ENCODE results near the gene EIPR1.
"Not testable (repeated sequence)": the region's sequence is repeated elsewhere in the genome, so short reads cannot be mapped to it uniquely, and the experiment has no call there.

The EIPR1 gene

GRCh38 chr2:3357926-3358325 is 19.7 kb downstream of the EIPR1 start:
- no peak for DNase-seq (ENCODE audit: low read depth in 2 of 2)

- DNase-seq (ENCODE audit: low read depth in 2 of 2), result not testable (repeated sequence)
These were observed 20.2 kb downstream of the EIPR1 start for GRCh38 chr2:3357446-3357845.

DNA sequence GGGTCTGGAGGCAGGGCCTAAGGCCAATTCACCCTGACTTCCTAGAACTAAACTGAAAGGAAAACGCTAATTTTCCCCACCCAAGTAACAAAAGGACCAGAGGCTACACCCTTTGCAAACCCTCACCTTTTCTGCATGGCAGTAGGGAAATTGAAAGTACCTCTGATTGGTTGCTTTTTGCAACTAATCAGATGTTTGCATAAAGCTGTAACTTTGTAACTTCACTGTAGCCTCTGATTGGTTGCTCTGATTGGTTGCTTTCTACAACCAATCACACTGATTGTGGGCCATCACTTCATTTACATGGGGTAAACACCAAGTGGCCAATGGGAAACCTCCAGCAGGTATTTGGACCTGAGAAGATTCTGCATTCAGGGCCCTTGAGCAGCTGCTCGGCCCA is 20.8 kb downstream of the EIPR1 start:
- DNase-seq (ENCODE audit: low read depth in 2 of 2), result no peak

DNA sequence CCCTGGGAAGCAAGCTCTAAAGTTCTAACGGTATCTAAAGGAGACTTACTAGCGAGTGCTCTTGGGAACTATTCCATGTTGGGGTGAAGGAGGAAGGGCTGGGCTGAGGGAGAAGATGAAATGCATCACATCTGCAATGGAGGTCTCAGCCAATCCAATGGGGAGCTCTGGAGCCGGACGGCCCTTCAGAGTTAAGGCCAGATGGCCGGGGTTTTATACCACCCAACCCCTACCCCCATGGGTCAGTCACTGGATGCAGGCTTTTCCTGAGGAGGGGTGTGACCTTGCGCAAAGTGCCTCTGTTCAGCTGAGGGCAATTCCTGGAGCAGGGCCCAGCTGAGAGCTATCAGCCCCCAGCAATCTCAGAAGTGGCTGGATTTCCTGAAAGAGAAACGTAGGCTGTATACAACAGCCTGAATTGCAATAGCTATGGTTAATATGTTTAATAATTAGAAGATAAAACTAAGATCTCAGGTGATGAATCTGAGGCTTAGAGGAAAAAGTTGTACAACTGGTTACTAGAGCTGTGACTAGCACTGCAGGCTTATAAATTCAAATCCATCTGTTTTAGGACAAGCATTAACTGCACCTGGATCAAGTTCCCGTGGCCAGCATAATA is 21.6 kb downstream of the EIPR1 start:
- no peak for DNase-seq (ENCODE audit: low read depth in 2 of 2)

DNA sequence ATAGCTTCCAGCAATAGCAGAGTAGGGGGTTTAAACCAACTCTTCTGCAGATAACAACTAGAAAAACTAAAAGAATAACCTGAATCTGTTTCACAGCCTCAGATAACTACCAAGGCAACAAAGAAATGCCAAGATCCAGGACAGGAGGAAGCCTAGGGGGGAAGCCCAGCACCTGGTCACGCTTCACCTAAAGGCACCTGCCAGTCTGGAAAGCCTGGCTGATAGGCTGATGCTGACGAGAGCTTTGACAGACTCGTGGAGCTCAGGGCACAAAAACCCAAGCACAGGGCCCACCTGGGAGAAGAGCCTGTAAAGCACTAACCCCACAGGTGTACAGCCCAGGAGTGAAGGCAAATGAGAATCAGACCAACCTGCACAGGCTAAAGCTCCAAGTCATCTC is 22.6 kb downstream of the EIPR1 start:
- DNase-seq (ENCODE audit: low read depth in 2 of 2), result no peak

GRCh38 chr2:3349211-3349693 is 28.4 kb downstream of the EIPR1 start:
- no peak for DNase-seq (ENCODE audit: low read depth in 2 of 2)

DNA sequence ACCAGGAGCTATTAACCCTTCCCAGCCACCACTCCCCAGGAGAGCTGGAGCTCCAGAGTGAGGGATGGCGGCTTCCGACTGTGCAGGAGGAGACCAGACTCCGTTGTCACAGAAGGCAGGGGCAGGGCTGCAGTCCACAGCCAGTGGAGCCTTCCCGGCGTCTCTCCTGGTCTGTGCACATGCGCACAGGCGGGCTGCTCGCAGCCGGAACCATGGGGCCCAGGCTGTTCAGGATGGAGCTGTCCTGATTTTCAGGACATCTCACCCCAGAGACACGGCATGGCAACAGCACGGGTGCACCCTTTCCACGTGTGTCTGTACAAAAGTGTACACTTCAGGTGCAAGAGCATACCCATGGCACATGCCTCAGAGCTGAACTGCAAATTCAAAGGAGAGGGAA is 28.9 kb downstream of the EIPR1 start:
- no peak for DNase-seq (ENCODE audit: low read depth in 2 of 2)

DNA sequence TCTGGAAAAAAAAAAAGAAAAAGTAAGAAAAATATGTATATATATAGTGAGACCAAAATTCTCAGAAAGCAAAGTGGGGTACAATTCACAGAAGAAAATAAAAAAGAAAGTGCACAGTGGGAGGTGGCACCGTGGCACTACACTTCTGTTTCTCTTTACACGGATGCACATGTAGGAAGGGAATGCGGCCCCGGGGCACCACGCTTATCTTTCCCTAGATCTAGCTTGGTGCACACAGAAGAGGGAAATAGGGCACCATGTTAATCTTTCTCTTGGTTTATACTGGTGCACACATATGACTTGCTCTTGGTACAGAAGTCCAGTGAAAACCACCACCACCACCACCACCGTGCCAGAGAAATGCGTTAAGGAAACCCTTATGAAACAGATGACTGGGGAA is 32.0 kb downstream of the EIPR1 start:
- no peak for DNase-seq (ENCODE audit: low read depth in 2 of 2)

DNA sequence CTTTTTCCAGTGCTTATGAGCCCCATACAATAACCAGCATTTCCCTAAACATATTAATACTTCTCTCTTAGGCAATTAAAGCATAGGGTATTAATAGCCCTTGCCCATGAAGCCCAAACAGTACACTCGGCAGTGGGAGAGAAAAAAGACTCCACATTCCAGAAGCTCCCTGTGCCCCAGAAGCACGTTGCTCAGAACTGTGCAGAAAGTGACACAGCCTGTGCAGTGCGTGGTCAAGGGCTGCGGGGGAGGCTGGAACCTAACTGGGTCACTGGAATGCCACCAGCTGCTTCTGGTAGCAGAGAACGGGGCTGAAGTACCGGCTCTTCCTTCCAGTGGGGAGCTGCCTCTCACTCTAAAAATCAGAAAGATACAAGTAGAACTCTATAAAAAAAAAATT is 32.7 kb downstream of the EIPR1 start:
- no peak for DNase-seq (ENCODE audit: low read depth in 2 of 2)

- no peak for DNase-seq (ENCODE audit: low read depth in 2 of 2)
These were observed 34.6 kb downstream of the EIPR1 start for GRCh38 chr2:3343012-3343411.

GRCh38 chr2:3342324-3342723 is 35.3 kb downstream of the EIPR1 start:
- DNase-seq (ENCODE audit: low read depth in 2 of 2), result no peak

- DNase-seq (ENCODE audit: low read depth in 2 of 2), result no peak
These were observed 36.3 kb downstream of the EIPR1 start for GRCh38 chr2:3341336-3341735.

GRCh38 chr2:3340144-3340543 is 37.5 kb downstream of the EIPR1 start:
- no peak for DNase-seq (ENCODE audit: low read depth in 2 of 2)

DNA sequence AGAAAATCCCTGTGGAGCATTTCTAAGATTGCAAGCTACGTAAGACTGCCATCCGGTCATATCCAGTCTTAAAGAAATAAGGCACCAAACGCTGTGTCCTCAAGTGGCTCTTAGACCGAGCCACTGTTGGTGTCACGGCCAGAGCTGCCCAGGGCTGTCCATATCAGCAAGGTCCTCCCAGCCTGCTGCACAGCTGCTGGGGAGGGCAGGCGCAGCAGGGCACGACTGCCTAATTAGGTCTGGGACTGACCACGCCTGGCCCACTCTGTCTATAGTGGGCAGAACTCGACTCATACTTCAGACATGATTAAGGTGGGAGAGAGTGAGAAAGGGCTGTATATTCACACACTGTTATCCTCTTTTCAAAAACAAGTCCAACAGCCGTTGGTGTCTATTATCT is 39.3 kb downstream of the EIPR1 start:
- no peak for DNase-seq (ENCODE audit: low read depth in 2 of 2)

DNA sequence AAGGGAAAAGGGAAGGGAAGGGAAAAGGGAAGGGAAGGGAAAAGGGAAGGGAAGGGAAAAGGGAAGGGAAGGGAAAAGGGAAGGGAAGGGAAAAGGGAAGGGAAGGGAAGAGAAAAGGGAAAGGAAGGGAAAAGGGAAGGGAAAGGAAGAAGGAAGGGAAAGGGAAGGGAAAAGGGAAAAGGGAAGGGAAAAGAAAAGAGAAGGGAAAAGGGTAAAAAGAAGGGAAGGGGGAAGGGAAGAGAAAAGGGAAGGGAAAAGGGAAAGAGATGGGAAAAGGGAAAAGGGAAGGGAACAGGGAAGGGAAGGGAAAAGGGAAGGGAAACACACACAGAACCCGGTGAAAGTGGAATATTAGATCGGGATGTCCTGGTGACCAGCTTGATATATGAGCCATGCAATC is 40.8 kb downstream of the EIPR1 start:
- no peak for DNase-seq (ENCODE audit: low read depth in 2 of 2)

GRCh38 chr2:3334392-3335345 is 42.9 kb downstream of the EIPR1 start:
- DNase-seq (ENCODE audit: low read depth in 2 of 2), result no peak

GRCh38 chr2:3332133-3332532 is 45.5 kb downstream of the EIPR1 start:
- DNase-seq (ENCODE audit: low read depth in 2 of 2), result no peak

GRCh38 chr2:3329491-3329890 is 48.1 kb downstream of the EIPR1 start:
- DNase-seq (ENCODE audit: low read depth in 2 of 2), result no peak

DNA sequence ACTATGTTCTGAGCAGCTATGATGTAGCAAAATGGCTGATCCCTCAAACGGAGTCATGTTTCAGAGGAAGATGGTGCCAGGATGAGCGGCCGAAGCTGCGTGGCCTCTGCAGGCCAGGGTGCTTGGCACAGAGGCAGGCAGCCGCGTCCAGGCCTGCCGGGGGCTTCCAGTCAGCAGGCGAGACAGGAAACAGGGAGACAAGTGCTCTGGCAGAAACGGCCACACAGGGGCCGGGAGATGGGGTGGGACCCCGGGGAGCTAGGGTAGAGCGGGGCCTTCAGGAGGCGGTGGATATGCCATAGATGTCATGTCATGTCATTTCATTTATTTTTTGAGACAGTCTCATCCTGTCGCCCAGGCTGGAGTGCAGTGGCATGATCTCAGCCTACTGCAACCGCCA is 50.7 kb downstream of the EIPR1 start:
- no peak for DNase-seq (ENCODE audit: low read depth in 2 of 2)

DNA sequence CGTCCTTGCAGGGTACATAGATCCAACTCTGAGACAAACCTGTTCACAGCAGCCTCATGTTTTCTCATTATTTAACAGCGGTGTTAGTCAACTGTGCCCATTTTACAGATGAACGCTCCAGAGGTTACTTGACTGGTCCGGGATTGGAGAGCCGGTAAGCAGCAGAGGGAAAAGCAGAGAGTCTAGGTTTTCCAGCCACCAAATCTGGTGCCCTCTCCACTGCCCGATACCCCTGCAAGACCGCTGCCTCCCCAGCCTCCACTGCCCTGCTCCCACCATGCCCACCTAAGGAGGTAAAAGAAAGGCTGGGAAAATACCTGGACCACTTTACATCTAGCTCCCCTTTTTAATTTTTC is 51.5 kb downstream of the EIPR1 start:
- no peak for DNase-seq (ENCODE audit: low read depth in 2 of 2)

- no peak for DNase-seq (ENCODE audit: low read depth in 2 of 2)
These were observed 52.0 kb downstream of the EIPR1 start for GRCh38 chr2:3325458-3326181.

DNA sequence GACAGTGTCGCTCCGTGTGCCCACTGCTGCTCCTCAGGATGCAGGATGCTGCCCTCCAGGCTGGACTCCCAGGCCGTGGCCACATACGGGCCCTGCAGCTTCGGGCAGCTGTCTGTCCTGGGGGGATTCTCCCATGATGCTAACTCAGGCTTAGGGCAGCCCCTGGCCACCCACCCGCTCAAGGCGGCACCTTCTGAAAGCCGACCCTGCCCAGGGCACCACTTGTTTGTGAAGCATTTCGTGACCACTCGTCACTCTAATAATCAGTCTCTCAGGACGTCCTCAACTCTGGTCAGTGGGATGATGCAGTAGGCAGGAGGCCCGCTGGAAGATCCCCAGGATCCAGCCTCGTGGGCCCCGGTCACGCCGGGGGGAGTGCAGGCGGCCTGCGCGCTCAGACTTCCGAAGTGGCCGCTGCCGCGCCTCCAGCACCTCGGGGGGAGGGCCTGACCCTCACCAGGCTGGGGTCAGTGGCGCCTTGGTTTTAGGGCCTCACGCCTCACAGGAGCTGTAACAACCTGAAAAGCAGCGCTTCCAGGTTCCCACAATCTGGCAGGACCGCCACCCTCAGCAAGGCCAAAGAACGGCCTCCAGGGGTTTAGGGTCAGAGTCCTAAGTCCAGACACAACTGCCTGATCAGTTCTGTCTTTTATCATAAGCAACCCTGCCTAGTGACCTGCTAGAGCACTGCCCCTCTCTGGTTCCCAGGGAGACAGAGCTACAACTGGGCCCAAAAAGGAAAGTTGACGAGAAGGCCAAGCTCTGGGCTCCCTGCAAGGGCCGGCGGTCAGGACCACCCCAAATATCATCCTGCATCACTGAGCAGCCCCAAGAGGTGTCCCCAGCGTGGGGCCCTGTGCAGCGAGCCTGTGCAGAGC is 53.0 kb downstream of the EIPR1 start:
- no peak for DNase-seq (ENCODE audit: low read depth in 2 of 2)

Data from stimulated activated CD4-positive, alpha-beta T cell treated with anti-CD3 and anti-CD28 coated beads, Interleukin-1b, Interleukin-23, amount 100 ng/mL, for 4 hours (primary cell).